ENCODE results near the gene CCDC9B. TPM values are rescaled to one million over a fixed set of nuclear protein-coding genes. Genes with fewer than 3 reads are reported as not detected.

Gene CCDC9B
- total and polyA plus RNA-seq, 2 experiments from 2014 or later: 19.6 to 33.1 TPM

DNA sequence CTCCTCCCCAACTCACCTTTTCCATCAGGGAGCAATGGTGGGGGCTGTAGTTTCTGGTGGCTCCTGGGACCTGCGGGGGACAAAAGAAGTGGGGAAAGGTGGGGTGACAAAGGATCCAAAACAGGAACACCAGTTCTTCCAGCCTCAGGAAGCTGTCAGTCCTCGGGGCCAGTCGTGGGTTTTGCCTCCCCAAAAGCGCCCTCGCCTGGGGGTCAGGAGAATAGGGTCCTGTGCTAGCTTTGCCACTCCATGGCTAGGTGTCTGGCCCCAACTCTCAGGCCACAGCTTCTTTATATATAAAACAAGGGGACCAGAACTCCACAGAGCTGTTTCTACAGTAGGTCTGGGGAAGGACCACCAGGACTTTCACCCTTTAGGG, 4.0 kb downstream of the CCDC9B start:
- no peaks in the 10 kb centered on the region for H4K20me1 ChIP-seq (ENCODE audit: insufficient read depth)
- no peak overlapping the region for H3K4me2 ChIP-seq (ENCODE audit: unreplicated experiment)
- H3K9me2 ChIP-seq (ENCODE audit: insufficient read depth): no peaks in the 10 kb centered on the region
- H3K27ac ChIP-seq: no peak overlapping the region
- H3K36me3 ChIP-seq (ENCODE audit: low read depth): peaks cover 7% of the 10 kb centered on the region; the same call in 1 of the 2 replicates
- TF ChIP-seq EZH2phosphoT487 (IDR thresholded peaks at IDR 0.05; ENCODE audit: insufficient read depth, low read depth): no peak
- no peak for TF ChIP-seq EZH2 (IDR thresholded peaks at IDR 0.05; ENCODE audit: insufficient read depth, poor library complexity, severe bottlenecking)
- in situ Hi-C loops (cut with MboI): no loop called here
- 88 to 89% methylated on average over 5 of the region's 5 CpGs for WGBS, 2 experiments (ENCODE audit: low coverage in 1 of 2, low lambda C conversion rate in 2 of 2, missing lambda C conversion rate in 2 of 2)
- H3K9ac ChIP-seq: no peak overlapping the region
- no peak for DNase-seq
- H3K79me2 ChIP-seq (ENCODE audit: insufficient read depth): peaks cover 29% of the 10 kb centered on the region
- H3F3A ChIP-seq (ENCODE audit: insufficient read depth): peaks cover 23% of the 10 kb centered on the region
- H2AFZ ChIP-seq: no peak overlapping the region
- no peak overlapping the region for H3K4me3 ChIP-seq
- no peaks in the 10 kb centered on the region for H3K9me3 ChIP-seq (ENCODE audit: low read depth)
- no peaks in the 10 kb centered on the region for H3K27me3 ChIP-seq (replicated peaks; ENCODE audit: insufficient read depth)
- H3K4me1 ChIP-seq (ENCODE audit: insufficient read depth): peaks cover 42% of the 10 kb centered on the region

DNA sequence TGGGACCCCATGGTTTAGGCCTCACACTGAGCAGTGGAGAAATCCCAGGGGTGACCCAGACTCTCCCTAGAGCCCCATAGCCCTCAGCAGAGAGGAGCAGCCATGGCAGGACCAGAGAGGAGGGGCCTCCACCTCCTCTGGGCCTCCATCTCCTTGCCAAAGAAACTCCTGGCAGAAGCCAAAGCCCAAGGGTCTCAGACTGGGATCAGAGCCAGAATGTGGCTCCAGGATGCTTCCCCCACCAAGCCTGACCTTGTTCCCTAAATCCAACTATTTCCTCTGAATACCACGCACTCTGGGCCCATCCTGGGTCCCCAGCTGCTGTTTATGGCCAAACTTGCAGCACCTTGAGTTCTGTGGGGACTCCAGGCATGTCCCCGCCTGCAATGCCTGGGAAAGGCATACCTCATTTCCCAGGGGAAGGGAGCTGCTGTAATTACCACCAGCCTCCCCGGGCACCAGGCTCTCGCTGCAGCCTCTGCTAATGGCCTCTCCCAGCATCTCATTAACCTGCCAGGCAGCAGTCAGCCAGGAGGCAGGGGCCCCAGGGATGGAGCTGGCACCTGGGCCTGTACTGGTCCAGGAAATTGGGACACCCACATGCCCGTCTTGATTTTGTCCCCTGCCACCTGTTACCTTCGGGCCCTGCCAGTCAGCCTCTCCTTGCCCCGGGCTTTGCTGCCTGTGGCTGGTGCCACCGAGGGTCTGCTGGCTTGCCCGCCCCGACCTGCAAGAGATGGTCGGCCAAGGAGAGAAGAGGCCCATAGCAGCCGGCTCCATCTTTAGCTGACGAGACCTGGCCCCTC, 4.6 kb downstream of the CCDC9B start:
- Histone ChIP-seq H3F3A (ENCODE audit: insufficient read depth) (peaks cover 21% of the 10 kb centered on the region), H3K4me2 (ENCODE audit: unreplicated experiment) (no peak overlapping the region), H3K4me1 (ENCODE audit: insufficient read depth) (peaks cover 36% of the 10 kb centered on the region), H3K36me3 (ENCODE audit: low read depth) (peaks cover 7% of the 10 kb centered on the region; the same call in 1 of the 2 replicates), H3K27ac (no peak overlapping the region), H3K9me2 (ENCODE audit: insufficient read depth) (no peaks in the 10 kb centered on the region), H3K27me3 (replicated peaks; ENCODE audit: insufficient read depth) (no peaks in the 10 kb centered on the region), H2AFZ (no peak overlapping the region), H3K4me3 (no peak overlapping the region), H3K9ac (no peak overlapping the region), H3K79me2 (ENCODE audit: insufficient read depth) (peaks cover 29% of the 10 kb centered on the region), H3K9me3 (ENCODE audit: low read depth) (no peaks in the 10 kb centered on the region), H4K20me1 (ENCODE audit: insufficient read depth) (no peaks in the 10 kb centered on the region)
- TF ChIP-seq EZH2phosphoT487 (IDR thresholded peaks at IDR 0.05; ENCODE audit: insufficient read depth, low read depth) (no peak), EZH2 (IDR thresholded peaks at IDR 0.05; ENCODE audit: insufficient read depth, poor library complexity, severe bottlenecking) (no peak)
- no peak for DNase-seq
- WGBS, 2 experiments (ENCODE audit: low coverage in 1 of 2, low lambda C conversion rate in 2 of 2, missing lambda C conversion rate in 2 of 2): 81 to 84% methylated on average over 13 of the region's 13 CpGs
- in situ Hi-C loops (cut with MboI): no loop called here

GRCh38 chr15:40334941-40335795, 5.6 kb downstream of the CCDC9B start:
- Histone ChIP-seq H3K9me2 (ENCODE audit: insufficient read depth) (no peaks in the 10 kb centered on the region), H3K36me3 (ENCODE audit: low read depth) (peaks cover 7% of the 10 kb centered on the region; the same call in 1 of the 2 replicates), H3K4me3 (no peak overlapping the region), H3K27ac (no peak overlapping the region), H2AFZ (no peak overlapping the region), H3K9me3 (ENCODE audit: low read depth) (no peaks in the 10 kb centered on the region), H3K79me2 (ENCODE audit: insufficient read depth) (peaks cover 26% of the 10 kb centered on the region), H3K27me3 (replicated peaks; ENCODE audit: insufficient read depth) (no peaks in the 10 kb centered on the region), H3K9ac (no peak overlapping the region), H3K4me1 (ENCODE audit: insufficient read depth) (peaks cover 32% of the 10 kb centered on the region), H3K4me2 (ENCODE audit: unreplicated experiment) (no peak overlapping the region), H4K20me1 (ENCODE audit: insufficient read depth) (no peaks in the 10 kb centered on the region), H3F3A (ENCODE audit: insufficient read depth) (peaks cover 26% of the 10 kb centered on the region)
- 79 to 83% methylated on average over 23 to 25 of the region's 26 CpGs for WGBS, 2 experiments (ENCODE audit: low coverage in 1 of 2, low lambda C conversion rate in 2 of 2, missing lambda C conversion rate in 2 of 2)
- no peak for TF ChIP-seq EZH2phosphoT487 (IDR thresholded peaks at IDR 0.05; ENCODE audit: insufficient read depth, low read depth)
- no peak for TF ChIP-seq EZH2 (IDR thresholded peaks at IDR 0.05; ENCODE audit: insufficient read depth, poor library complexity, severe bottlenecking)
- in situ Hi-C loops (cut with MboI): no loop called here
- no peak for DNase-seq

- no peak overlapping the region for H3K4me3 ChIP-seq
- H3K4me1 ChIP-seq (ENCODE audit: insufficient read depth): peaks cover 30% of the 10 kb centered on the region
- in situ Hi-C loops (cut with MboI): no loop called here
- DNase-seq: no peak
- no peaks in the 10 kb centered on the region for H3K9me2 ChIP-seq (ENCODE audit: insufficient read depth)
- no peaks in the 10 kb centered on the region for H3K27me3 ChIP-seq (replicated peaks; ENCODE audit: insufficient read depth)
- H3K9ac ChIP-seq: no peak overlapping the region
- no peaks in the 10 kb centered on the region for H4K20me1 ChIP-seq (ENCODE audit: insufficient read depth)
- H3K36me3 ChIP-seq (ENCODE audit: low read depth): peaks cover 7% of the 10 kb centered on the region; the same call in 1 of the 2 replicates
- WGBS, 2 experiments (ENCODE audit: low coverage in 1 of 2, low lambda C conversion rate in 2 of 2, missing lambda C conversion rate in 2 of 2): 95 to 97% methylated on average over 3 of the region's 3 CpGs
- H3K79me2 ChIP-seq (ENCODE audit: insufficient read depth): peaks cover 20% of the 10 kb centered on the region
- no peak overlapping the region for H2AFZ ChIP-seq
- H3F3A ChIP-seq (ENCODE audit: insufficient read depth): peaks cover 26% of the 10 kb centered on the region
- no peaks in the 10 kb centered on the region for H3K9me3 ChIP-seq (ENCODE audit: low read depth)
- TF ChIP-seq EZH2 (IDR thresholded peaks at IDR 0.05; ENCODE audit: insufficient read depth, poor library complexity, severe bottlenecking): no peak
- H3K4me2 ChIP-seq (ENCODE audit: unreplicated experiment): no peak overlapping the region
- no peak overlapping the region for H3K27ac ChIP-seq
These were observed 6.2 kb downstream of the CCDC9B start for GRCh38 chr15:40334541-40334940.

All from GM23248 (cell line).